Tibial artery (tissue), 4 donors: Measurements from ENCODE around the gene SEC31A.

Experiments
- DNase-seq, 2 donors: peaks; one replicate each; pipeline ENCODE4 v3.0.0-alpha.2; 2019
- H3K27ac ChIP-seq, 2 donors: fragments of 200-600 bp; sonication (generic) in 1 of 2; 1 replicate in 1 of 2; 2 replicates in 1 of 2; pipeline ENCODE4 v1.5.1; 2018 to 2019; ENCODE audit warnings: mild to moderate bottlenecking in 1 of 2
- H3K27me3 ChIP-seq, 2 donors: fragments of 200-600 bp; sonication (generic) in 1 of 2; one replicate each; pipeline versions ENCODE4 v1.5.1 to v1.6.0; 2016 to 2019
- H3K36me3 ChIP-seq, 3 donors: fragments of 200-600 bp; sonication (generic) in 2 of 3; one replicate each; pipeline ENCODE4 v1.5.1; 2016 to 2019; ENCODE audit warnings: mild to moderate bottlenecking in 2 of 3
- H3K4me1 ChIP-seq, 4 donors: fragments of 200-600 bp; sonication (generic) in 2 of 4; 1 replicate in 3 of 4; 2 replicates in 1 of 4; pipeline ENCODE4 v1.5.1; 2016 to 2019
- H3K4me3 ChIP-seq, 2 donors: fragments of 200-600 bp; sonication (generic) in 1 of 2; 1 replicate in 1 of 2; 2 replicates in 1 of 2; pipeline ENCODE4 v1.5.1; 2018 to 2019; ENCODE audit warnings: mild to moderate bottlenecking in 2 of 2
- H3K9me3 ChIP-seq, 3 donors: fragments of 200-600 bp; sonication (generic) in 1 of 3; one replicate each; pipeline ENCODE4 v1.5.1; 2016 to 2019
- intact Hi-C: fragments of 100-400 bp; cut with DNase I; formaldehyde crosslinking; loops from one replicate; pipeline ENCODE4 v1.15.0; 2023; ENCODE audit warnings: low total_unique reads
- TF ChIP-seq, protein P1 (sequence below), 2 experiments: fragments of 200-600 bp in 1 of 2; fragments of 450-650 bp in 1 of 2; IDR thresholded peaks; one replicate each; pipeline ENCODE4 v1.5.1; 2017 to 2019; ENCODE audit warnings: antibody characterized with exemption in 2 of 2, mild to moderate bottlenecking in 1 of 2, moderate library complexity in 1 of 2

The SEC31A gene

DNA sequence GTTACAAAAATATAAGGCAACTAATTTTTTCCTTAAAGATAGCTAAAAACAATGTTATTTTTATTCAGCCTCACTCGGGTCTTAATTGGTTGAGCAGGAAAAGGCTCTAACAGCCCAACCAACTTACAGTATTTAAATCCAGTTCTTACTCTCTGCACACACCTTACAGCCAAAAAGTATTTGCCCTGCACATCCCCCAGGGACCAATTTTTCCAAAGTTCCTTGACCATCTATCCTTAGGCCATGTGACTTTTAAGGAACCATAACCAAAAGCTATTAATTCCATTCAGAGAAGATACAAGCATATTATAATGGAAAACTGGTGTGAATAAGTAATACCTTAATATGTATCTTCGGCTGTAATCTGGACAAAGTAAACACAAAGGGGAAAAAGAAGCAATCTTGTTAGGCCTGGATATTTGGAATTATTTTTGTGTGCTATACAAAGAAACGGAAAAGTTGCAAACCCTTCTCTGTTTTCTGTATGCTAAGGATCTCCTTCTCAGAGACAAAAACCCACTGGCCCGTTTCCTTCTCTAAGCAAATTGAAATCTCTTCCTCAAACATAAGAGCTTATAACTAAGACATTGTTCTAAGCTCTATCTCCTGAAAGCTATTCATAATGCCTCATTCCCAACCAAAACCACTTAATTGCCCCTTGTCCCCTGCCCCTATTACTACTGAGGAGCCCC is 8.6 kb upstream of the SEC31A start:
- H3K4me3 ChIP-seq, result peak overlapping the region; percentile 60 to 68
- no peaks in the 10 kb centered on the region for H3K27me3 ChIP-seq
- TF ChIP-seq, protein P1, sequence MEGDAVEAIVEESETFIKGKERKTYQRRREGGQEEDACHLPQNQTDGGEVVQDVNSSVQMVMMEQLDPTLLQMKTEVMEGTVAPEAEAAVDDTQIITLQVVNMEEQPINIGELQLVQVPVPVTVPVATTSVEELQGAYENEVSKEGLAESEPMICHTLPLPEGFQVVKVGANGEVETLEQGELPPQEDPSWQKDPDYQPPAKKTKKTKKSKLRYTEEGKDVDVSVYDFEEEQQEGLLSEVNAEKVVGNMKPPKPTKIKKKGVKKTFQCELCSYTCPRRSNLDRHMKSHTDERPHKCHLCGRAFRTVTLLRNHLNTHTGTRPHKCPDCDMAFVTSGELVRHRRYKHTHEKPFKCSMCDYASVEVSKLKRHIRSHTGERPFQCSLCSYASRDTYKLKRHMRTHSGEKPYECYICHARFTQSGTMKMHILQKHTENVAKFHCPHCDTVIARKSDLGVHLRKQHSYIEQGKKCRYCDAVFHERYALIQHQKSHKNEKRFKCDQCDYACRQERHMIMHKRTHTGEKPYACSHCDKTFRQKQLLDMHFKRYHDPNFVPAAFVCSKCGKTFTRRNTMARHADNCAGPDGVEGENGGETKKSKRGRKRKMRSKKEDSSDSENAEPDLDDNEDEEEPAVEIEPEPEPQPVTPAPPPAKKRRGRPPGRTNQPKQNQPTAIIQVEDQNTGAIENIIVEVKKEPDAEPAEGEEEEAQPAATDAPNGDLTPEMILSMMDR (IDR thresholded peaks at IDR 0.05), result no peak
- no peak for DNase-seq
- H3K4me1 ChIP-seq, result peaks cover 0 to 41% (median 19%) of the 10 kb centered on the region in 4 donors
- peak overlapping the region; percentile 91 to 93 for H3K27ac ChIP-seq
- H3K36me3 ChIP-seq, result peaks cover 0 to 8% (median 0%) of the 10 kb centered on the region in 3 donors
- no peaks in the 10 kb centered on the region for H3K9me3 ChIP-seq
- intact Hi-C loops, result loop anchor here (2.0 to 10.0 kb wide), 3 partner anchors 113 to 471 kb away; partner anchors contain the start of genes COQ2 and LIN54

DNA sequence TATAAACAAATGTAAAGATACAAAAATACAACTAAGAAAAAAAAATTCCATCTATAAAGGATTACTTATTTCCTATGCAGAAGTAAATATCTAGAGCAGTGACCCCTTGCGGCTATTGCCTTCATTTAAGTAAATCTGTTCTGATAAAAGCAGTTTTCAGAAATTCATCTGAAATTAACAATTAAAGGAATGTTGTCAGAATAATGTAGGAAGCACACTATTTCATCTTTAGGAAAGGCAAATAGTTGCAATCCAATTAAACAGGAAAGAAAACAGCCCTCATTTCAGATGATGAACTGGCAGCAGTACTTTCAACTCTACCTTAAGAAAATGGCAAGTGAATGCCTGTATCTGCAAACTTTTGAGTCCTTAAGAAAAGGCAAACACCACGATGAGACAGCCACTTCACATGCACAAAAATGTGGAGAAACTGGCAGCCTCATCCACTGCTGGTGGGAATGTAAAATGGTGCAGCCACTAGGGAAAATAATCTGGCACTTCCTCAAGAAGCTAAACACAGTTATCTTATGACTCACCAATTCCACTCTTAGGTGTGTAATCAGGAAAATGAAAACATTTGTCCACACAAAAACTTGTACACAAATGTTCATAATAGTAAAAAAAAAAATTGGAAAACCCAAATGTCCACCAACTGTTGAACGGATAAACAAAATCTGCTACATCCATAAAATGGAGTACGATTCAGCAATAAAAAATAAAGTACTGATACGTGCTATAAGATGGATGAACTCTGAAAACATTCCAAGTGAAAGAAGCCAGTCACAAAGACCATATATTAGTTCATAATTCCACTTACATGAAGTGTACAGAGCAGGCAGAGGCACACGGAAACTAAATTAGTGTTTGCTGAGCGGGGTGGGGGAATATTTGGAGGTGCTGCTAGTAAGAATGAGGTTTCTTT is 7.6 kb upstream of the SEC31A start:
- H3K4me1 ChIP-seq, result peaks cover 0 to 41% (median 19%) of the 10 kb centered on the region in 4 donors
- DNase-seq, result peak in 1 of 2 donors; percentile 27
- peak overlapping the region; percentile 91 to 93 for H3K27ac ChIP-seq

DNA sequence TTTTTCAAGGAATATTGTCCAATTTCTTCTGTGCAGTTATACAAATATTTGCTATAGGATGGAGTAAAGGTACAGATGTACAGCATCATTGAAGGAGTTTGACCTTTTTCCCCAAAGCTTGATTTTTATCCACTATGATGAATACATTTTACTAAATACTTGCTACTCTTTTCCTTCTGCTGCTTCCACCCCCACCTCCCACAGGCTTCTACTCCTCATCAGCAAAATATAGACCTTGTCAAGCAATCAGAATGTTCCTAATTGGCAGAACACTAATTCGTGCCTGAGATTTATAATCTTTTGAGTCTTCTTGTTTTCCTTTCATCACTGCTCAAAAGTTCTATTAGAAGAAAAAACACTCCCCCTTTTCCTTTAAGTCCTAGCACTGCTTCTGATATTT is 5.8 kb upstream of the SEC31A start:
- Histone ChIP-seq H3K27me3 (no peaks in the 10 kb centered on the region), H3K36me3 (peaks cover 0 to 18% (median 7%) of the 10 kb centered on the region in 3 donors), H3K4me3 (no peak overlapping the region), H3K27ac (peak overlapping the region in 1 of 2 donors; percentile 93), H3K9me3 (no peaks in the 10 kb centered on the region), H3K4me1 (peaks cover 0 to 44% (median 22%) of the 10 kb centered on the region in 4 donors)
- TF ChIP-seq, protein P1 (IDR thresholded peaks at IDR 0.05), result no peak
- DNase-seq, result no peak
- intact Hi-C loops, result no loop called here

More for the DNA sequence above, 7.6 kb upstream of the SEC31A start:
- H3K4me3 ChIP-seq, result peak overlapping the region; percentile 60 to 68
- TF ChIP-seq, protein P1 (IDR thresholded peaks at IDR 0.05), result peak; percentile 17 to 20
- no peaks in the 10 kb centered on the region for H3K9me3 ChIP-seq
- peaks cover 0 to 17% (median 7%) of the 10 kb centered on the region in 3 donors for H3K36me3 ChIP-seq
- intact Hi-C loops, result no loop called here
- no peaks in the 10 kb centered on the region for H3K27me3 ChIP-seq

DNA sequence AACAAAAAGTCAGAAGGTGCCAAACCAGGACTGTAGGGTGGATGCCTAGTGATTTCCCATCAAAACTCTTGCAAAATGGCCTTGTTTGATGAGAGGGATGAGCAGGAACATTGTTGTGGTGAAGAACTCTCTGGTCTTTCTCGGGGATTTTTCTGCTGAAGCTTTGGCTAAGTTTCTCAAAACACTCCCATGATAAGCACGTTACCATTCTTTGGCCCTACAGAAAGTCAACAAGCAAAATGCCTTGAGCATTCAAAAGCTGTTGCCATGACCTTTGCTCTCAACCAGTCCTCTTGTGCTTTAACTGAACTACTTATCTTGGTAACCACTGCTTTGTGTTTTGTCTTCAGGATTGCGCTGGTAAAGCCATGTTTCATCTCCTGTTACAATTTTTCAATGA is 3.0 kb upstream of the SEC31A start:
- TF ChIP-seq, protein P1 (IDR thresholded peaks at IDR 0.05), result no peak
- DNase-seq, result no peak
- Histone ChIP-seq H3K36me3 (peaks cover 0 to 18% (median 7%) of the 10 kb centered on the region in 3 donors), H3K4me1 (peaks cover 0 to 43% (median 24%) of the 10 kb centered on the region in 4 donors), H3K4me3 (no peak overlapping the region), H3K27ac (no peak overlapping the region), H3K9me3 (no peaks in the 10 kb centered on the region), H3K27me3 (no peaks in the 10 kb centered on the region)
- intact Hi-C loops, result no loop called here

DNA sequence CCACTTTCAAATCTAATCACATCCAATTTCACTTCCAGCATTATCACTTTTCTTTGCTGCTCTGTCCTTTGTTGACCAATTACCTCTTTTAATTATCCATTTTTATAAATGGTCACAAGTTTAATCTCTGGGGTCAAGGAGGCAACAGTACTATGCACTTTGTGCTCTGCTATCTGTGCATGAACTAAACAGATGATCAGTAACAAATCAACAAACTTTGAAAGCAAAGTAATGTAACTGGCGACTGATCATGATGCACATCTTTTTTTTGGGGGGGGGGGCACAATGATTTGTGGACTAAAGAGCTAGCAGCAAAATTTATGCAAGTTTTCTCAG is 1.5 kb upstream of the SEC31A start:
- intact Hi-C loops, result no loop called here
- DNase-seq, result no peak
- H3K4me1 ChIP-seq, result peaks cover 0 to 37% (median 17%) of the 10 kb centered on the region in 4 donors

More for the DNA sequence above, 1.5 kb upstream of the SEC31A start:
- Histone ChIP-seq H3K27ac (no peak overlapping the region), H3K9me3 (no peaks in the 10 kb centered on the region), H3K4me3 (no peak overlapping the region), H3K36me3 (peaks cover 0 to 18% (median 7%) of the 10 kb centered on the region in 3 donors), H3K27me3 (no peaks in the 10 kb centered on the region)
- TF ChIP-seq, protein P1 (IDR thresholded peaks at IDR 0.05), result no peak
